UCSD-AML1 (cell line): ENCODE data around the gene MTMR11.
"Not testable (repeated sequence)": the region's sequence is repeated elsewhere in the genome, so short reads cannot be mapped to it uniquely, and the experiment has no call there.

ENCODE experiments used
- DNase-seq: peaks from one replicate; lab custom pipeline; 2025; ENCODE audit not compliant: unreplicated experiment; lab: John Stamatoyannopoulos, UW

MTMR11 gene, protein sequence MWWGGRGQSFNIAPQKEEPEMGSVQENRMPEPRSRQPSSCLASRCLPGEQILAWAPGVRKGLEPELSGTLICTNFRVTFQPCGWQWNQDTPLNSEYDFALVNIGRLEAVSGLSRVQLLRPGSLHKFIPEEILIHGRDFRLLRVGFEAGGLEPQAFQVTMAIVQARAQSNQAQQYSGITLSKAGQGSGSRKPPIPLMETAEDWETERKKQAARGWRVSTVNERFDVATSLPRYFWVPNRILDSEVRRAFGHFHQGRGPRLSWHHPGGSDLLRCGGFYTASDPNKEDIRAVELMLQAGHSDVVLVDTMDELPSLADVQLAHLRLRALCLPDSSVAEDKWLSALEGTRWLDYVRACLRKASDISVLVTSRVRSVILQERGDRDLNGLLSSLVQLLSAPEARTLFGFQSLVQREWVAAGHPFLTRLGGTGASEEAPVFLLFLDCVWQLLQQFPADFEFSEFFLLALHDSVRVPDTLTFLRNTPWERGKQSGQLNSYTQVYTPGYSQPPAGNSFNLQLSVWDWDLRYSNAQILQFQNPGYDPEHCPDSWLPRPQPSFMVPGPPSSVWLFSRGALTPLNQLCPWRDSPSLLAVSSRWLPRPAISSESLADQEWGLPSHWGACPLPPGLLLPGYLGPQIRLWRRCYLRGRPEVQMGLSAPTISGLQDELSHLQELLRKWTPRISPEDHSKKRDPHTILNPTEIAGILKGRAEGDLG

DNA sequence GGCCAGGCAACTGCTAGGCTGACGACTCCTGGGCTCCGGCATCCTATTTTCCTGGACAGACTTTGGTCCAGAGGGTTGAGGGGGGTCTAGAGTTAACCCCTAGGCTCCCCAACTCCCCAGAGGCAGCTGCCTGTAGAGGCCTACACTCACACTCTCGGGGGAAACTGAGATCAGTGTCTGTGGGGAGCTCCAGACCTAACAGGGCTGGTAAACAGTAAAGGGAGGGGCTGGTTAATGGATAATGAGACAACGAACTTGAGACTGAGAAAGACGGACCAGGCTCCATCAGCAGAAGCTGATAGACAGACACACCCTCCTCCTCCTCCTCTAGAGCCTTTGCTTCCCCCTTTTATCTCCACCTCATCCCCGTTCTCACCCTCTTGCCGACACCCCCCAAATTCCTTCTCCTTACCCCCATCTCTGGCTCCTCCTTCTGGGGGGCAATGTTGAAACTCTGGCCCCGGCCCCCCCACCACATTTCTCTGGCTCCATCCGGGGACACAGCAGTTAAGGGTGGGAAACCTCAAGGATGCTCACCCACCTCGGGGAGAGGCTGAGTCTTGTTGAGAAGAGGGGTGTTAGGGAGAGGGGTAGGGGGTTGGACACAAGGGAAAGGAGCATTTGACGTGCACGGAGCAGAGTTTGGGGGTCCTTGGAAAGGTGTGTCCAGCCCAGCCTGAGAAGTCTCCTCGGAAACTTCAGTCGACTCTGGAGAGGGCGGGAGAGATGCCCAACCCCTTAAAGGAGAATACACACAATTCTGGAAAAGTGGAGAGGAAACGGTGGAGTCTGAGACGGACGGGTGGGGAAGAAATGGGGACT is at the start of gene MTMR11:
MTMR11 (minus strand) TSS at position 710 of the 822 bp plus-strand sequence; CDS start at position 478, 232 bp downstream.
- DNase-seq: no peak

DNA sequence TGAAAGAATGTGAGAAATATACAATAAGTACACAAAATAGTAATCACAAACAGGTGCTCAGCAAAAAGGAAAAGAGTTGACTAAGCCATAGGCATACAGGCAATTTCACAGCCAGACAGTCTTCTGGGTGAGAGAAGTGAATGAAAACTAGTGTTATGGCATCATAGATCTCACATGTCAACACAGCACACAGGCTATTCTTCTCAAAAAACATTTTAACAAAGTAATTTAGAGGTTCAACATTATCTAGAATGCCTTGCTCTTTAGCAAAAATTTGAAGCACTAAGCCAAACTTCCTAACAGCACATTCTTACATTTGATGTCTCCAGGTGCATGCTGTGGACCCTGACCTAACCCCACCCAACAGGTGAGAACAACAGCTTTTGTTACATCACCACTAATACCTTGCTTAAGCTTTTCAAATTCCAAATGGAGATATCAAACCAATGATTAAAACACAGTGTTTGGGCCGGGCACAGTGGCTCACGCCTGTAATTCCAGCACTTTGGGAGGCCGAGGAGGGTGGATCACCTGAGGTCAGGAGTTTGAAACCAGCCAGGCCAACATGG is 43.4 kb upstream of the MTMR11 start:
- DNase-seq: no peak

DNA sequence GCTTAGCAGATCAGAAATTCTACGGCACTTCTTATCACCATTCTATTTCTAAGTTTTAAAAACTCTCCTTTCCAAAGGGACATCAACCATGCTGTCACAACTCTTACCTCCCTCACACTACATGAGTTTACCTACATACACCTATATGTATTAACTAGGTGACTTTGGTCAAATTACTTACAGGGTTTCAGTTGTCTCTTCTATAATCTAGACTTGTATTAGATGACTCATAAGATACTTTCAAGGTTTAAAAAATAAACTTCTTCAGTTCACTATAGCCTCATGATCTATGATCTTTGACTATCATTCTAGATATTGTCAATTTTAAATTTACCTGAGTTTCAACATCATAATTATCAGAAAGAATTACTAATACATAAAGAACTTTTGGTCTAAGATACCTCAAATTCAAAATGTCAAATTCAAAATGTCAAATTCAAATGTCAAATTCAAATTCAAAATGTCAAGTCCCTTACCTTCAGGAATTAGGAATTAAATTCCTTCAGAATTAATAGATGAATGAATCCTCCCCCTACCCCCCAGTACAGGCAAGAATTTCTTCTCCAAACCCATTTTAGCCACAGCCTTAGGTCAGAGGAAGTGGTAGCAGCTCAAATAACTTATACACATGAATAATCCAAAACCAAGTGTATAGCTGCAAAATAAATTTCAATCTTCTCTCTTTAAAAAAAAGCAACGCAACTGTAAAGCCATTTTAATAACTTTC is 42.7 kb upstream of the MTMR11 start:
- DNase-seq: no peak

DNA sequence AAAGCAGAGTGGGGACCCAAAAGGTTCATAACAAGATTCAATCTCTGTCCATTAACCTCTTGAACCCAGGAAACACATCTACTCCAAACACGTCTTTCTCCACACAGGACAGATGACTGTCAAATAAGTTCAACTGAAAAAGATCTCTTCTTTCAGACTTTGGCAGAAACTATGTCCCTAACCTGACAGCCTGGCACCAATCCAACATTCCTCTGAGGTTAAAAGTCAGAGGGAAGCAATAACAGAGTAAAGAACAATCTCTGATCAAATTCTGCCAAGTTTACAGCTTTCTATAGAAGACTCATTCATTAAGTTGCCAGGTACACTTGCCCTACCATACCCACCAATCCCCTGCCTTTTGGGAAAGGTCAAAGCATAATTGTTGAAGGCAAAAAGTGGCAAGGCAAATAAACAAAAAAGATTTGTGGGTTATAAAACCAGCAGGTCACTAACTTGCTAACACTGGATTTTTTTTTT is 41.9 kb upstream of the MTMR11 start:
- DNase-seq: no peak

DNA sequence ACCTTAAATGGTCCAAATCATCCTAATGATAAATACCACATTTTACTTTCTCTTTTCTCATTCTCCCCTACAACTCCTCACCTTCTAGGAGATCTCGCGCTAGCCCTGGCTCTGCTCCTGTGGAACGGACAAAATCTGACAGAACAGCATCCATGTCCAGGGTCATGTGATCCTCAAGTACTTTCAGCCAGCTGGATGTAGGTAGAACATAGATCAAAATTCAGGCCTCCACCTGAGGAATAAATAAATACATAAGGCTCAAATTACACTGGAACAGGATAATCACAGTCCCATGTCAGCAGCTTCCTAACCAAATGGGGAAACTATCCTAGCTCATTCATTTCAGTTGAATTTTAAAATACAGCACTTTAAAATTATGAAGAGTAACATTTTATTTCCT is 40.7 kb upstream of the MTMR11 start:
- no peak for DNase-seq

DNA sequence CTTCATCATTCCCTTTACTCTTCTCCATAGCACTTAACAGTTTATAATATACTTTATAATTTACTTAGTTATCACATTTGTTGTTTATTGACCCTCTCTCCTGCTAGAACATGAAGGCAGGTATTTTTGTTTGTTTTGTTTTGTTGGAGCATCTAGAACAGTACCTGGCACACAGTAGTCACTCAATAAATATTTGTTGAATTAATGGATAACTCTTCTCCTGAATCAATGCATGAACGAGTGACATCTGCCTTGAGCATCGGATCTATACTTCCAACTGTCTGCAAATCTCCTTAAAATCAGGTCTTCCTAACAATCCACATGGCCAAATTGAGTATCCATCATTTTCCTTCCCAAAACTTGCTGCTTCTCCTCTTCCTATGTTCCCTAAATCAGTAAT is 35.9 kb upstream of the MTMR11 start:
- DNase-seq: no peak

DNA sequence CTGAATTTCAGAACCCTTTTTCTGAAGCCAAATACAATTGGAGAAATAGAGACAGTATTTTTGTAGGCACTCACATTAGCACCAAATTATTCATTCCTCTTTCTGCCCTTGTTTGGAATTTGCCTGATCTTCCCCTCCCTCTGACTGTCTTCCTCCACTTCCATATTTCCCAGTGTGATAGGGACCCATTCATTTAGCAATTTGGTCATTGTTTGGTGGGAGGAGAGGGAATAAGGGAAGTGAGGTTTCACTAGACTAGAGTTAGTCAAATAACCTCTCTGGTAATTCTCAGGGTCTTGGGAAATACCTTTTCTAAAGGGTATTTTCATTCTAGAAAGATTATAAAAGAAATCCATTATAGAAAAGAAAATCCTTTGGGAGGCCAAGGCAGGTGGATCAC is 31.0 kb upstream of the MTMR11 start:
- no peak for DNase-seq

DNA sequence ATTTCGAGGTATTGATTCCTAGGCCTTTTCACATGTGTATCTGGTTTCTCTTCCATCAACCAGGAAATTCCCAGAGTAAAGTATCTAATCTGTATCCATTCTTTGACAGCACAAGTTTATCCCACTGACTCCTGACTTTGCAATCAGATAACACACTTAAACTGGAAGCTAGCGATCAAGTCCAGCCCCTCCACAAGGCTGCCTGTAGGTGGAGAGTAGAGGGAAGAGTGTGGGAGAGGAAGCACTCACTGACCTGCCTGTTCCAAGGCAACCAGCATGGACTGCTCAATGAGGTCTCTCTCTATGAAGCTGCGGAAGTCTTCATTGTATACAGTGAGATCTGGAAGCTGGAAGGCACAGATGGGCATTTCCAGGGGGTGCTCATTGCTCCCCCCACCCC is 30.4 kb upstream of the MTMR11 start:
- no peak for DNase-seq

DNA sequence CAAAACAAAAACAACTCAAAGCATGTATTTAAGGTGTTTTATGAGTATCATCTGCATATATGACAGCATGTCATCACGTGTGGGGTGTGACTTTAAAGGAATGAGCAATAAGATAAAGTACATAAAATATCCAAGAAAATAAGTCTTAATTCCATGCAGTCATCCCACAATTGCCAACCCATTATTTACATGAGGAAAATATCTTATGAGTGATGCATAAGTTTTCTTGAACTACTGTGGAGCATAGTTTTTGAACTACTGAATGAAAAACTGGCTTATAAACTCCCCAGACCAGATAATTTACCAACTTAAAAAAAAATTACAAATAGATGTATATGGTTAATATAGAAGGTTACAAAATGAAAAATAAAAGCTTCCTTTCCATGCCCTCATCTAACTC is 29.7 kb upstream of the MTMR11 start:
- no peak for DNase-seq

DNA sequence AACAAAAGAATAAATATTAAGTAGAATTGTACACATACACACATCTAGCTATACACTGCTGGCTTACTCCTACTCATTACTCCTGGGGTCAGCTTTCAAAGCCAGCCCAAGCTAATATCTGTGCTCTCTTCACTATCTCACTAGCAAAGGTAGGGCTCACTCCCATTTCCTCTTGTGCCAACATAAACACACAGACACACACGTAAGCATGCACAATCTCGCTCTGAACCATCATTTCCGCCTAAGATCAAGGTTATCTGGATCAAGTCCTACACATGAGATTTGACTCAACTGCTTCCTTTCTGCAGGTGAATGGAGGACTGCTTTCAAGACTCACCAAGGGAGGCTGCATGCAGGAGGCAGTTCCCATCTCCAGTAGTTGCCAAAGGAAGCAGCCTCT is 28.8 kb upstream of the MTMR11 start:
- DNase-seq: no peak

DNA sequence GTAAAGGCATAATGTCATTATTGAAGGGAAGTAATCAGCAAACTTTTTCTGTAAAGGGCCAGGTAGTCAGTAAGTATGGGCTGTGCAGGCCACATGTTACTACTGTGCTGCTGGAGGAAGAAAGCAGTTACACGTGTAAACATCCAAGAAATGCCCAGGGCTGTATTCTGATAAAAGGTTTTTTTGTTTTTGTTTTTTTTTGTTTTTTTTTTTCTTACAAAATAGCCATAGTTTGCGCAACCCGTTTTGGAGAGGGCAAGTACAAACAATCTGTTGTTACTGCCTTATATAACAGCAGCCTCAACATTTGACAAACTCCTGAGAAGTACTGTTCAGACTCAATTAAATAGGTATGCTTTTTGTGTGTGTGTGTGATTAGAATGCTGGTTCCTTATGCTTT is 26.7 kb upstream of the MTMR11 start:
- no peak for DNase-seq

DNA sequence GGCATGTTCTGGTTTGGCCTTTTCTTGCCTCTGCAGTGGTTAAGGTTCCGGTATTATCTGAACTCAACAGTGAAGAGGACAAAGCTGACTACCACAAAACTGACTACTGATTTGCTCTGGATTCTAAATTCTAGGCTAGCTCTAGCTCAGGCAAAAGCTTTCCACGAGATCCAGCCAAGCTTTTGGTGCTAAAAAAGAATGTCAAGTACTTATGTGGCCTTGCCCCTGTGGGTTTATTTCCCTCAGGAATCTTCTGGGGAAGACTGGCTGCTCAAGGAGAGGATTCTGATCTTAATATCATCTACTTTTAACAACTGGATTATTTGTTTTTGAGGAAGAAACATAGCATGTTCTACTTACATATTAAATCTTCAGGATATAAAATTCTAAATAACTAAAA is 26.1 kb upstream of the MTMR11 start:
- DNase-seq: no peak

DNA sequence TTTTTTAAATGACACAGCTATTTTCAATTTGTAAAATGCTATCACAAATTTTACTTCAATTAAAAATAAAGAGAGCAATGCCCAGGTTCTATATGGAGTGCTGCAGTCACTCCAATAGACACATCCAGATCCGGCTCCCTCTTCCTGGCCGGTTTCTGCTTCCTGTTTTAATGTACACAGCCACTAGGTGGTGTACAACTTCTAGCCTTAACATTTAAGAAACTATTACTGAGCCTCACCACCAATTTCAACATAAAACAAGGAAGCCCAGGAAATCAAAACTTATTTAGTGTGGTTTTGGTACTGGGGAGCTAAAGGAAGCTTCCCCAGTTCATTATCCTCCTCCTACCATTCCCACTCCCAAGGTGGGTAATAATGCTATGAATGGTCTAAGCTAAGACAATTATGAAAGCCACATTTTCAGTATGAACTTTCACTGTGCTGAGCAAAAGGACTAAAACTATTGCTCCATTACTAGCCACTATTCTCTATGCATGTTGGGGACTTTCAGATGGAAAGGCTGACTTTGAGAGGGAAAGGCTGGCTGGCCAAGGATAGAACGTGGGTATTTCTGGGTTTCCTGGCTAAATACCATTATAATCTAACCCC is 25.5 kb upstream of the MTMR11 start:
- peak; percentile 38 for DNase-seq

DNA sequence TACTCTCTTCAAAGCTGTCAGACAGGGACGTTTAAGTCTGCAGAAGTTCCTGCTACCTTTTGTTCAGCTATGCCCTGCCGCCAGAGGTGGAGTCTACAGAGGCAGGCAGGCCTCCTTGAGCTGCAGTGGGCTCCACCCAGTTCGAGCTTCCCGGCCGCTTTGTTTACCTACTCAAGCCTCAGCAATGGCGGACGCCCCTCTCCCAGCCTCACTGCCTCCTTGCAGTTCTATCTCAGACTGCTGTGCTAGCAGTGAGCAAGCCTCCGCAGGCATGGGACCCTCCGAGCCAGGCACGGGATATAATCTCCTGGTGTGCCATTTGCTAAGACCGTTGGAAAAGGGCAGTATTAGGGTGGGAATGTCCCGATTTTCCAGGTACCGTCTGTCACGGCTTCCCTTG is 20.9 kb upstream of the MTMR11 start:
- not testable (repeated sequence) for DNase-seq

DNA sequence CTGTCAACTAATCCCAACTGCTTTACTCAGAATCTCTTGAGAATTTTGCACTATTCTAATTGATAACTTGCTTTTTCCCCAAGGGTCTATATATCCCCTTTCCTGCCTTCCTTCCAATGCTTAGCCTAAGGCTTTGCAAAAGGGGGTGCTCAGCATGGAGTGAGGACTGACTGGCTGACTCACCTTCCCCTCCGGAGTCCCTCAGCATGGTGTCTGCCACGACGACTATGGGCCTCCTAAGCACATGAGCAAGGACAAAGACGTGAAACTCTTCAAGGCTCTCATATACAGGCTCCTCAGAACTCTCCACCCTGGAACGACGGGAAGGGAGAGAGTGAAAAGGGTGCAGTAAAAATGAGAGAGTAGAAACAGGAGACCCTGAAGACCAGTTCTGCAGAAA is 13.2 kb upstream of the MTMR11 start:
- DNase-seq: no peak

DNA sequence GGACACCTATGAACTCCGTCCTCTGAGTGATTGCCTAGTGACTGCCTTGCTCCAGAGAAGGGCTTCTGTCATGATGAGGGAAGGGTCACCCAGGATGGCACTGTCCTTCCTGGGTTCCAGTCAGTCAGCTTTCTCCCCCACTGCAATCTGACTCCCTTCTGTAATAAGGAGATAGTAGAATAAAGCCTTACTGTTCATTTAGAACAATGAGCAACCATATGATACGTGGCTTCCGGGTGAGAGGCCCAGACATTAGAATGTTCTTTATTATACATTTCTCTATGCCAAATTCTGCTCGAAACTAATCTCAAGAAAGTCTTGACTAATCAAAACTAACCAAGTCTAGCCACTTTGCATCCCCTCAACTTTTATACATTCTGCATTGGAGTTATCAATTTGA is 8.5 kb upstream of the MTMR11 start:
- no peak for DNase-seq

DNA sequence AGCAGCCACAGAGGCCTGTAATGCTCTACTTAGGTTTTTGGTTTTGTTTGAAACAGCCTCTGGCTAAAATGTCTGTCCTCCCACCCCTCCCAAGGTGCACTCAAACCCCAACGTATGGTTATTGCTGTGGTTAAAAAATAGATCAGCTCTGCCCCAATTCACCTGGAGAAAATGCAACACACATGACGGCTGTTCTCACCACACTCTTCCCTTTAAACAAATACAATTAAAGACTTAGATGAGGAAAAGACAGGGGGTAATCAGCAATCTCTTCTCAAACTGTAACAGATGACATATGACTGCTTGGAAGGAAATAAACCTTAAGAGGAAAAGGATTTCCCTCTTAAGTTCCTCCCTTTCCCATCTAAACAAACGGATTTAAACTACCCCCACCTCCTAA is 6.2 kb upstream of the MTMR11 start:
- no peak for DNase-seq

DNA sequence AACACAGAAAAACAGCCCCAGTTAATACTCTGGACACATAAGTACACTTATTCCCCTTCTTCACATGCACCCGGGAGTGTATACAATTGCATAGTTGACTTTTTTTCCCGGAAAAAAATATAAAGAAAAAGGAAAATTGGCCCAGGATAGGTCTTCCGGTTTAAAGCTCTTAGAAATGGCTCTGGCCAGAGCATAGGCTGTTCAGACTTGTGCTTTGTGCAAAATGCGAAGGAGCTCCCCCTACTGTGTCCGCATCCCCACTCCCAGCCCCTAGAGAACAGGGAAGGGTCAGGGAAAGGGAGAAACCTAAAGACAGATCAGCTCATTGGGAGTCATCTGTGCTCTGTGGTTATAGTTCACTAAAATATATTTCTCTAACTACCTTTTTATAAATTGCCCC is 5.5 kb upstream of the MTMR11 start:
- peak; percentile 13 for DNase-seq

DNA sequence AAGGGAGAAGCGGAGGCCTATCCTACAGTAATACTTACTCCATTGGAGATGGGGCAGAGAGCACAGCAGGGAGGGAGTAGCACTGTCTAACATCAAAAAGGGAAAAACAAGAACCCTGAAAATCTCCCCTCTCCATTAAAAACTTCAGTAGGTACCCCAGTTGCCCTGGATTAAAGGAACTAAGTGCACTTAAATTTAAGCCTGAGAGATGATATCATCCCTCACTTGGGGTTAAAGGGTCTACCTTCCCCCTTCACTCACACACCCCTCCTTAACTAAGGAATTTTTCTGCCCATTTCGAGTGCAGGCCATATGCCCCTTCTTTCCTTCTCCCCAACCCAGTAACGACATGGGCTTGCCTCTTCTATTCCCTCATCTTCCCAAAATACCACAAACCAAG is 3.7 kb upstream of the MTMR11 start:
- no peak for DNase-seq

DNA sequence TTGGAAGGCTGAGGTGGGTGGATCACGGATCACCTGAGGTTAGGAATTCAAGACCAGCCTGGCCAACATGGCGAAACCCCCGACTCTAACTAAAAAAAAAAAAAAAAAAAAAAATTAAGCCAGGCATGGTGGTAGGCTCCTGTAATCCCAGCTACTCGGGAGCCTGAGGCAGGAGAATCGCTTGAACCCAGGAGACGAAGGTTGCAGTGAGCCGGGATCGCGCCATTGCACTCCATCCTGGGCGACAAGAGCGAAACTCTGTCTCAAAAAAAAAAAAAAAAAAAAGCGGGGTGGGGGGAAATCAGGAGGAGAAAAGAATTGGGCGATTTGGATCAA is 2.0 kb upstream of the MTMR11 start:
- DNase-seq: not testable (repeated sequence)
